LNCaP clone FGC (cell line): ENCODE data around the gene L3MBTL1.

Experiments
- DNase-seq: peaks from one replicate; pipeline ENCODE4 v3.0.0-alpha.2; 2011; ENCODE audit warnings: low read depth
- H3K4me3 ChIP-seq: 2 replicates; pipeline ENCODE4 v1.5.1; 2011; ENCODE audit warnings: mild to moderate bottlenecking, low read depth, low read length, control low read depth
- CTCF ChIP-seq: IDR thresholded peaks from 2 replicates; pipeline ENCODE4 v1.5.1; 2012; ENCODE audit warnings: mild to moderate bottlenecking; ENCODE audit not compliant: control insufficient read depth, insufficient read depth; ENCODE audit errors: extremely low read depth

L3MBTL1 gene

GRCh38 chr20:43507150-43508080 is at the start of gene L3MBTL1:
L3MBTL1 (plus strand) TSS chr20:43507697; CDS start chr20:43513504, 5,807 bp downstream.
- peak within 1 kb of the TSS; percentile 64 for H3K4me3 ChIP-seq
- TF ChIP-seq CTCF, result no peak
- peak; percentile 27 for DNase-seq

DNA sequence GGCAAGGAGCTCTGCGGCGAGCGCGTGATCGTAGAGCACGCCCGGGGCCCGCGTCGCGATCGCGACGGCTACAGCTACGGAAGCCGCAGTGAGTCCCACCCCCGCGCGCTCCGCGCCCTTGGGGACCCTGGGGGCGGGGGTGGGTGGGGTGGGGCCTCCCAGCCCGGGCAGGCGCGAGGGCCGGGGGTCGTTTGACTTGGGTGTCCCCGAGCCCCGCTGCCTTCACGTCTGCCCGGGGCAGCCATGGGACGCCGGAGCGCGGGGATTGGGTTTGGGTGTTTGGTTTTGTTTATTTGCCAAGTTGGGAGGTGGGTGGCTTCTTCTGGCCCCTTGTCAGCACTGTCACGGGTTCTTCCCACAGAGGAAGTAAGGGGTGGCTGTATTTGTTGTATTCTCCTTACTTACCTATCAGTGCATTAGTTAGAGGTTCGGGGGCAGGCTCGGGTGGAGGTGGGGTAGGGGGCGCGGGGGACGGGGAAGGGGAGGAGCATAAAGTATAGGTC is 49.0 kb upstream of the L3MBTL1 start:
- peak overlapping the region; percentile 88 for H3K4me3 ChIP-seq
- no peak for TF ChIP-seq CTCF
- DNase-seq, result no peak

DNA sequence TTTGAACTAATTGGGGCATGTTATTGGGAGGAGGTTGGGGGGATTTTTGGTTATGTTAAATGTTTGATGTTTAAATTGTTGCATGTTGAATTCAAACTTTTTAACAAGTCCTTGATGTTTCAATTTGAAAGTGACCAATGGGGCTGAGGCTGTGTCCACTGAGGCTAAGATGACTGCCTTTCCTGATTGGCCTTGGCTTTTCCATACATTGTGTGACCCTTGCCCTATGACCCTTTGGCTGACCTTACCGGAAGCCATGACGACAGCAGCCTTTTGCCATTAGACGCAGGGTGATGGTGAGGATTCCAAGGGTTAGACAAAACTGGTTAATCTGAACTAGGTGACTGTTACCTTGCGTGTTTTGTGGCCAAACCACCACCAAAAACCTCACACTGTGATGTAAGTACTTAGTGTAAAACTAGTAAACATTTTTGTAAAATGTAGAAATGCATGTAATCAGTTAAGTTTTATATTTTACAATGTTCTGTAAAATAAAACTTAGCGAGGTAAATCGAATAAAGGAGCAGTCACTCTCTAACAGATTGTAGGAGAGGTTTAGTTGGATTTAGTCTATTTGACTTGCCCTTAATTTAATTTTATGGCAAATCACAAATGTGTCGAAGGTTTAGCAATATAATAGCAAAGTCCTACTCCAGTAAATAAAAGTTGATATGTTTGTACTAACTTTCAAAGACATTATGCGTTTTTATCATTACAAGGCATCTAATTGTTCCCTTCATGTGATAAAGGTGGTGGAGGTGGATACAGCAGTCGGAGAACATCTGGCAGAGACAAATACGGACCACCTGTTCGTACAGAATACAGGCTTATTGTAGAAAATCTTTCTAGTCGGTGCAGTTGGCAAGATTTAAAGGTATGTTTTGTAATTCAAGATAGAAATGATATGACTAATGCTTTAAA is 48.2 kb upstream of the L3MBTL1 start:
- peak overlapping the region; percentile 88 for H3K4me3 ChIP-seq
- DNase-seq, result no peak
- TF ChIP-seq CTCF, result no peak

- peak; percentile 88 for DNase-seq
- no peak for TF ChIP-seq CTCF
- H3K4me3 ChIP-seq, result 0 out of 2 replicates have a peak overlapping the region, but pooled peaks have one; percentile 88
These were observed 47.2 kb upstream of the L3MBTL1 start for GRCh38 chr20:43460172-43460829.

DNA sequence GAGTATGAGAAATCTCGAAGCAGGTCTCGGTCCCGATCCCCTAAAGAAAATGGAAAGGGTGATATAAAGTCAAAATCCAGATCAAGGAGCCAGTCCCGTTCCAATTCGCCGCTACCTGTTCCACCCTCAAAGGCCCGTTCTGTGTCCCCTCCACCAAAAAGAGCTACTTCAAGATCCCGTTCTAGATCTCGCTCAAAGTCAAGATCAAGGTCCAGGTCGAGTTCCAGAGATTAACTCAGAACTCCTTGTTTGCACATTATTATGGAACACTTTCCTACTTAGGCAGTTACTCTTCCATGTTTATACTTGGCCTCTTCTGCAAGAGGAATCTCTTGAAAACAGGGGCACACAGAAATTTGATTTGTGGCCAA is 46.7 kb upstream of the L3MBTL1 start:
- TF ChIP-seq CTCF, result no peak
- H3K4me3 ChIP-seq, result no peak overlapping the region
- DNase-seq, result no peak

DNA sequence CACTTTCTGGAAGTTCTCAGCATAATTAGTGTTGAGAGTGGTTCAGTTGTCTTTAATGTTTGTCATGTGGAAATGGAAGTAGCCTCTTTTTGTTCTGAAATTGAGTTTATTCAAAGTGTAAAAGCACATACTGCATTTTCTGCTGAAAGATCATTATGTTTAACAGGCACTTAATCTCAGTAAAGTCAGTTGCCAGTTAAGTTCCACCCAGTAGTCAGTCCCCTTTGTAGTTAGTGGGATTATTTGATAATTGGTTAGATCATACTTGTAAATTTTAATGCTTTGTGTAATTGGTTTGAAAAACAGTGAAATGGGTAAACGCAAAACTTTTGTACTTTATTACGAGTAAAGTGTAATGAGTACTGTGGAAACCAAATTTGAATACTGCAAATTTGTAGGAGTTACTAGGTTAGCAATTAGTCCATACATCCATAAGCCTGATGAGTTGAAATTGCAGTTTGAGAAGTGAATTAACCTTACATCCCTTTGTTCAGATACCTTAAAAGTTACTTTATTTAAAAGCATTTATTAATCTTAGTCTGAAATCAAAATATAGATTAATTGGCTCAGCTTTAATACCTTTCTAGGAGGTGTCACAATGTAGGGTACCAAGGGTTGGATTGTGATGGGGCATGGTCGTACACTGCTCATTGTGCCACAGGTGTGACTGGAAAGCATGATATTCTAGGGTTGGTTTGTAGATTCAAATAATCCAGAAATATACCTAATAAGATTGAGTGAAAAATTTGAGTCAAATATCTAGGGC is 45.4 kb upstream of the L3MBTL1 start:
- no peak for TF ChIP-seq CTCF
- H3K4me3 ChIP-seq, result no peak overlapping the region
- DNase-seq, result no peak
